ENCODE data around the gene POLK.

DNA sequence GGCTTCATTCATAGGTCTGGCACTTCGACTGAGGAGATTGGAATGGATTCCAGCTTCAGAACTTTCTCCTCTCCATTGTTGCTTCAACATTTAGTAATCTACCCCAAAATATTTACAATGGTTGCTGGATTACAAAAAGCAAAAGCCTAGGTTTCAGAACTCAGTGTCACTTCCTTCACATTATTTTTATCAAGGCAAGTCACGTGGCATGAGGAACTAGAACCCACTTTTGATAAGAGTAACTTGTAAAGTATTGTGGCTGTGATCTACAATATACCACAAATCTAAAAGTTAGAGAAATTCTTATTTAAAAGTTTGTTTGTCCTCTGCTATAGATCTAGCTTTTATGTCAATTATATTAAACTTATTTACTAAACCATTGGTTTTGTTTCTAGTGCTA is 59.9 kb downstream of the POLK start:
- TF ChIP-seq EZH2phosphoT487 (IDR thresholded peaks at IDR 0.05; ENCODE audit: borderline replicate concordance, low read depth) (no peak), JUND (IDR thresholded peaks at IDR 0.05) (no peak), CHD2 (IDR thresholded peaks at IDR 0.05; ENCODE audit: low read length, partially characterized antibody) (no peak), TEAD4 (IDR thresholded peaks at IDR 0.05; ENCODE audit: borderline replicate concordance, insufficient read depth) (no peak), EP300 (IDR thresholded peaks at IDR 0.05; ENCODE audit: borderline replicate concordance in 1 of 2, low read depth in 1 of 2, low read length in 1 of 2) (no peak), RAD21 (IDR thresholded peaks at IDR 0.05; ENCODE audit: low read length) (no peak), RCOR1 (IDR thresholded peaks at IDR 0.05; ENCODE audit: low read length) (no peak), RXRA (IDR thresholded peaks at IDR 0.05; ENCODE audit: borderline replicate concordance, low read depth) (no peak), YY1 (IDR thresholded peaks at IDR 0.05; ENCODE audit: low read depth) (no peak)
- TF ChIP-seq, protein P1, sequence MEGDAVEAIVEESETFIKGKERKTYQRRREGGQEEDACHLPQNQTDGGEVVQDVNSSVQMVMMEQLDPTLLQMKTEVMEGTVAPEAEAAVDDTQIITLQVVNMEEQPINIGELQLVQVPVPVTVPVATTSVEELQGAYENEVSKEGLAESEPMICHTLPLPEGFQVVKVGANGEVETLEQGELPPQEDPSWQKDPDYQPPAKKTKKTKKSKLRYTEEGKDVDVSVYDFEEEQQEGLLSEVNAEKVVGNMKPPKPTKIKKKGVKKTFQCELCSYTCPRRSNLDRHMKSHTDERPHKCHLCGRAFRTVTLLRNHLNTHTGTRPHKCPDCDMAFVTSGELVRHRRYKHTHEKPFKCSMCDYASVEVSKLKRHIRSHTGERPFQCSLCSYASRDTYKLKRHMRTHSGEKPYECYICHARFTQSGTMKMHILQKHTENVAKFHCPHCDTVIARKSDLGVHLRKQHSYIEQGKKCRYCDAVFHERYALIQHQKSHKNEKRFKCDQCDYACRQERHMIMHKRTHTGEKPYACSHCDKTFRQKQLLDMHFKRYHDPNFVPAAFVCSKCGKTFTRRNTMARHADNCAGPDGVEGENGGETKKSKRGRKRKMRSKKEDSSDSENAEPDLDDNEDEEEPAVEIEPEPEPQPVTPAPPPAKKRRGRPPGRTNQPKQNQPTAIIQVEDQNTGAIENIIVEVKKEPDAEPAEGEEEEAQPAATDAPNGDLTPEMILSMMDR (IDR thresholded peaks at IDR 0.05) = no peak
- TF ChIP-seq, protein P2, sequence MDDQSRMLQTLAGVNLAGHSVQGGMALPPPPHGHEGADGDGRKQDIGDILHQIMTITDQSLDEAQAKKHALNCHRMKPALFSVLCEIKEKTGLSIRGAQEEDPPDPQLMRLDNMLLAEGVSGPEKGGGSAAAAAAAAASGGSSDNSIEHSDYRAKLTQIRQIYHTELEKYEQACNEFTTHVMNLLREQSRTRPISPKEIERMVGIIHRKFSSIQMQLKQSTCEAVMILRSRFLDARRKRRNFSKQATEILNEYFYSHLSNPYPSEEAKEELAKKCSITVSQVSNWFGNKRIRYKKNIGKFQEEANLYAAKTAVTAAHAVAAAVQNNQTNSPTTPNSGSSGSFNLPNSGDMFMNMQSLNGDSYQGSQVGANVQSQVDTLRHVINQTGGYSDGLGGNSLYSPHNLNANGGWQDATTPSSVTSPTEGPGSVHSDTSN (IDR thresholded peaks at IDR 0.05) = no peak
